CD14-positive monocyte (primary cell): ENCODE data around the gene SUV39H2. TPM values are rescaled to one million over a fixed set of nuclear protein-coding genes. Genes with fewer than 3 reads are reported as not detected.
A peak's percentile ranks its signal among the peaks of the same experiment; 100 is the strongest.
"Not testable (repeated sequence)": the region's sequence is repeated elsewhere in the genome, so short reads cannot be mapped to it uniquely, and the experiment has no call there.

ENCODE experiments used
- DNase-seq, 3 donors: peaks; one replicate each; pipeline ENCODE4 v3.0.0-alpha.2; 2011 to 2022
- H2AFZ ChIP-seq: 2 replicates; pipeline ENCODE4 v1.6.0; 2012; ENCODE audit warnings: mild to moderate bottlenecking, low read depth, low read length, inconsistent platforms; ENCODE audit not compliant: insufficient read depth, poor library complexity, severe bottlenecking
- H3K27ac ChIP-seq, 2 donors: 1 replicate in 1 of 2; 2 replicates in 1 of 2; pipeline ENCODE4 v1.5.1; 2012 to 2013; ENCODE audit warnings: low read length in 2 of 2, control low read depth in 1 of 2, inconsistent platforms in 1 of 2, low read depth in 1 of 2, mild to moderate bottlenecking in 1 of 2
- H3K27me3 ChIP-seq, 2 donors: one replicate each; pipeline versions ENCODE4 v1.6.0 to v1.6.1; 2011 to 2013; ENCODE audit warnings: low read length in 2 of 2; ENCODE audit not compliant: control insufficient read depth in 2 of 2, insufficient read depth in 2 of 2
- H3K36me3 ChIP-seq, 2 donors: replicated peaks in 1 of 2; 1 replicate in 1 of 2; 2 replicates in 1 of 2; pipeline versions ENCODE4 v1.5.1 to v1.6.1; 2012 to 2013; ENCODE audit warnings: low read length in 2 of 2, control low read depth in 1 of 2, inconsistent platforms in 1 of 2, mild to moderate bottlenecking in 1 of 2; ENCODE audit not compliant: insufficient read depth in 2 of 2, control insufficient read depth in 1 of 2
- H3K4me1 ChIP-seq, 2 donors: 1 replicate in 1 of 2; 2 replicates in 1 of 2; pipeline versions ENCODE4 v1.5.1 to v1.6.1; 2012 to 2013; ENCODE audit warnings: low read length in 2 of 2, control low read depth in 1 of 2, inconsistent platforms in 1 of 2, mild to moderate bottlenecking in 1 of 2, moderate library complexity in 1 of 2; ENCODE audit not compliant: insufficient read depth in 2 of 2, control insufficient read depth in 1 of 2
- H3K4me2 ChIP-seq: replicated peaks from 2 replicates; pipeline ENCODE3; 2012; ENCODE audit warnings: low read length, moderate library complexity, mild to moderate bottlenecking; ENCODE audit not compliant: poor library complexity, severe bottlenecking; ENCODE audit errors: extremely low read depth
- H3K4me3 ChIP-seq, 3 experiments: fragments of 200-600 bp in 1 of 3; sonication (generic) in 1 of 3; replicated peaks in 1 of 3; 1 replicate in 2 of 3; 2 replicates in 1 of 3; pipeline ENCODE4 v1.5.1; 2011 to 2013; ENCODE audit warnings: low read length in 3 of 3, mild to moderate bottlenecking in 3 of 3, control low read depth in 2 of 3, low read depth in 2 of 3, inconsistent platforms in 1 of 3, moderate library complexity in 1 of 3
- H3K79me2 ChIP-seq: 2 replicates; pipeline ENCODE4 v1.6.0; 2012; ENCODE audit warnings: mild to moderate bottlenecking, control low read depth, inconsistent platforms, low read length, moderate library complexity; ENCODE audit not compliant: insufficient read depth
- H3K9ac ChIP-seq: 2 replicates; pipeline ENCODE4 v1.6.0; 2017; ENCODE audit warnings: low read length, mild to moderate bottlenecking; ENCODE audit not compliant: insufficient read depth, poor library complexity, severe bottlenecking
- H3K9me3 ChIP-seq, 2 donors: replicated peaks in 1 of 2; 1 replicate in 1 of 2; 2 replicates in 1 of 2; pipeline versions ENCODE4 v1.5.1 to v1.6.1; 2012 to 2013; ENCODE audit warnings: low read length in 2 of 2, control low read depth in 1 of 2; ENCODE audit not compliant: control insufficient read depth in 1 of 2, insufficient read depth in 1 of 2
- H4K20me1 ChIP-seq: 2 replicates; pipeline ENCODE4 v1.6.0; 2012; ENCODE audit warnings: mild to moderate bottlenecking, low read length, control low read depth, moderate library complexity; ENCODE audit not compliant: insufficient read depth
- H3K27ac Mint-ChIP-seq, 7 donors: one replicate each; pipeline ENCODE4 v1.8.0; 2020; ENCODE audit warnings: mild to moderate bottlenecking in 7 of 7, mixed read lengths in 7 of 7, moderate library complexity in 6 of 7, inconsistent platforms in 2 of 7
- H3K27me3 Mint-ChIP-seq, 3 donors: one replicate each; pipeline ENCODE4 v1.8.0; 2021 to 2022; ENCODE audit warnings: low read depth in 3 of 3, mild to moderate bottlenecking in 3 of 3, mixed read lengths in 3 of 3, moderate library complexity in 3 of 3, inconsistent platforms in 1 of 3
- H3K36me3 Mint-ChIP-seq, 2 donors: one replicate each; pipeline ENCODE4 v1.8.0; 2020; ENCODE audit warnings: mixed read lengths in 2 of 2, inconsistent platforms in 1 of 2, mild to moderate bottlenecking in 1 of 2
- H3K4me1 Mint-ChIP-seq: one replicate; pipeline ENCODE4 v1.8.0; 2020; ENCODE audit warnings: mild to moderate bottlenecking, mixed read lengths
- H3K4me3 Mint-ChIP-seq, 2 donors: one replicate each; pipeline ENCODE4 v1.8.0; 2020; ENCODE audit warnings: mild to moderate bottlenecking in 2 of 2, mixed read lengths in 2 of 2, moderate library complexity in 1 of 2
- H3K9me3 Mint-ChIP-seq, 7 donors: one replicate each; pipeline ENCODE4 v1.8.0; 2020 to 2022; ENCODE audit warnings: mixed read lengths in 7 of 7, mild to moderate bottlenecking in 6 of 7, moderate library complexity in 6 of 7, inconsistent platforms in 2 of 7
- CTCF ChIP-seq: fragments of 200-600 bp; IDR thresholded peaks from one replicate; pipeline ENCODE4 v1.8.0; 2022; ENCODE audit warnings: antibody characterized with exemption, mild to moderate bottlenecking
- WGBS: methylation state at CpG from one replicate; pipeline ENCODE4 v1.1.5; 2013; ENCODE audit warnings: missing lambda C conversion rate; ENCODE audit not compliant: insufficient coverage; 5-methylcytosine and 5-hydroxymethylcytosine counted together
- intact Hi-C, 2 donors: fragments of 100-400 bp; cut with micrococcal nuclease; formaldehyde crosslinking; loops; one replicate each; pipeline versions ENCODE4 v1.15.0 to v1.15.1; 2023
- polyA plus RNA-seq, 3 donors: library from polyadenylated mRNA; depleted of rRNA in 1 of 3; unstranded in 2 of 3; stranded (reverse) in 1 of 3; fragments of 300-500 nt in 2 of 3; fragments of >200 nt in 1 of 3; fragmentation: Illumina TruSeq in 2 of 3; gene quantifications; 1 replicate in 2 of 3; 2 replicates in 1 of 3; pipeline ENCODE4 v1.2.3, GENCODE V29; 2012 to 2021

The SUV39H2 gene
- polyA plus RNA-seq, 3 donors: 0.85 to 1.2 (median 0.86) TPM

- H3K27me3 ChIP-seq: no peaks in the 10 kb centered on the region
- no peak overlapping the region for H3K4me2 ChIP-seq
- no peaks in the 10 kb centered on the region for H3K4me1 ChIP-seq
- no peaks in the 10 kb centered on the region for H3K9me3 ChIP-seq
- peaks cover 24% of the 10 kb centered on the region for H4K20me1 ChIP-seq
- Mint-ChIP-seq H3K27ac (no peak overlapping the region), H3K4me3 (no peak overlapping the region), H3K4me1 (no peaks in the 10 kb centered on the region), H3K36me3 (peaks cover 82 to 99% of the 10 kb centered on the region in 2 donors), H3K9me3 (no peaks in the 10 kb centered on the region), H3K27me3 (no peaks in the 10 kb centered on the region)
- WGBS: 98% methylated on average over 4 of the region's 10 CpGs
- peaks cover 9% of the 10 kb centered on the region for H3K79me2 ChIP-seq
- no peak overlapping the region for H3K27ac ChIP-seq
- H3K9ac ChIP-seq: no peak overlapping the region
- peaks cover 88 to 100% of the 10 kb centered on the region in 2 donors for H3K36me3 ChIP-seq
- no peak overlapping the region for H2AFZ ChIP-seq
- intact Hi-C loops: no loop called here
- DNase-seq: no peak
- H3K4me3 ChIP-seq: no peak overlapping the region
- no peak for TF ChIP-seq CTCF
Measured at GRCh38 chr10:14930610-14931009, 51.9 kb downstream of the SUV39H2 start.

- WGBS: 100% methylated on average over 2 of the region's 2 CpGs
- peak overlapping the region in 1 of 7 donors; percentile 46 for H3K27ac Mint-ChIP-seq
- TF ChIP-seq CTCF: no peak
Measured at GRCh38 chr10:14936584-14936983, 57.9 kb downstream of the SUV39H2 start.

DNA sequence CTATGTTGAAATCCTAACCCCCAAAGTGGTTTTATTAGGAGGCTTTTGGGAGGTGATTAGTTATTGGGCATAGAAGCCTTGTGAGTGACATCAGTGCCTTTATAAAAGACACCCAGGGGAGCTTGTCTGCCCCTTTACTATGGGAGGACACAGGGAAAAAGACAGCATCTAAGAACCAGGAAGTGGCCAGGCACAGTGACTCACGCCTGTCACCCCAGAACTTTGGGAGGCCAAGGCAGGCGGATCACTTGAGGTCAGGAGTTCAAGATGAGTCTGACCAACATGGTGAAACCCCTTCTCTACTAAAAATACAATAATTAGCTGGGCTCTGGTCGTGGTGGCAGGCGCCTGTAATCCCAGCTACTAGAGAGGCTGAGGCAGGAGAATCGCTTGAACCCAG is 60.3 kb downstream of the SUV39H2 start:
- H3K4me3 ChIP-seq, H3K27me3 ChIP-seq, H3K4me3 Mint-ChIP-seq, H3K9me3 Mint-ChIP-seq, H2AFZ ChIP-seq, H3K4me1 Mint-ChIP-seq, H3K9me3 ChIP-seq, H3K27me3 Mint-ChIP-seq, H3K9ac ChIP-seq, H3K4me2 ChIP-seq, intact Hi-C loops: not testable (repeated sequence)
- peaks cover 56 to 77% of the 10 kb centered on the region in 2 donors for H3K36me3 Mint-ChIP-seq
- H4K20me1 ChIP-seq: peaks cover 49% of the 10 kb centered on the region
- H3K79me2 ChIP-seq: peaks cover 51% of the 10 kb centered on the region
- H3K4me1 ChIP-seq: peaks cover 5 to 12% of the 10 kb centered on the region in 2 donors
- peaks cover 53 to 88% of the 10 kb centered on the region in 2 donors for H3K36me3 ChIP-seq
- DNase-seq: peak; percentile 60 to 80 (median 65)
- peak overlapping the region; percentile 12 to 71 for H3K27ac ChIP-seq
- H3K27ac Mint-ChIP-seq: peak overlapping the region; percentile 62 to 87 (median 83)
- WGBS: no CpG with 5 or more reads among the region's 5 CpGs

More at GRCh38 chr10:14936584-14936983, 57.9 kb downstream of the SUV39H2 start:
- no peak for DNase-seq
- no peak overlapping the region for H3K4me2 ChIP-seq
- H3K27ac ChIP-seq: no peak overlapping the region
- Mint-ChIP-seq H3K27me3 (no peaks in the 10 kb centered on the region), H3K4me3 (no peak overlapping the region), H3K9me3 (no peaks in the 10 kb centered on the region), H3K4me1 (peaks cover 3% of the 10 kb centered on the region), H3K36me3 (peaks cover 58 to 77% of the 10 kb centered on the region in 2 donors)
- H3K9ac ChIP-seq: no peak overlapping the region
- H3K27me3 ChIP-seq: no peaks in the 10 kb centered on the region
- H3K36me3 ChIP-seq: peaks cover 63 to 89% of the 10 kb centered on the region in 2 donors
- H3K4me3 ChIP-seq: no peak overlapping the region
- intact Hi-C loops: no loop called here
- H3K4me1 ChIP-seq: peaks cover 5 to 12% of the 10 kb centered on the region in 2 donors
- H3K9me3 ChIP-seq: no peaks in the 10 kb centered on the region
- H3K79me2 ChIP-seq: peaks cover 34% of the 10 kb centered on the region
- H4K20me1 ChIP-seq: peaks cover 46% of the 10 kb centered on the region
- H2AFZ ChIP-seq: no peak overlapping the region
